GM21786 (cell line): ENCODE measurements around the gene MDFI.

Source experiments
- ATAC-seq: cut with Tn5 transposase; IDR thresholded peaks from one replicate; pipeline ENCODE4 v1.9.1; 2021; ENCODE audit not compliant: unreplicated experiment

The MDFI gene

DNA sequence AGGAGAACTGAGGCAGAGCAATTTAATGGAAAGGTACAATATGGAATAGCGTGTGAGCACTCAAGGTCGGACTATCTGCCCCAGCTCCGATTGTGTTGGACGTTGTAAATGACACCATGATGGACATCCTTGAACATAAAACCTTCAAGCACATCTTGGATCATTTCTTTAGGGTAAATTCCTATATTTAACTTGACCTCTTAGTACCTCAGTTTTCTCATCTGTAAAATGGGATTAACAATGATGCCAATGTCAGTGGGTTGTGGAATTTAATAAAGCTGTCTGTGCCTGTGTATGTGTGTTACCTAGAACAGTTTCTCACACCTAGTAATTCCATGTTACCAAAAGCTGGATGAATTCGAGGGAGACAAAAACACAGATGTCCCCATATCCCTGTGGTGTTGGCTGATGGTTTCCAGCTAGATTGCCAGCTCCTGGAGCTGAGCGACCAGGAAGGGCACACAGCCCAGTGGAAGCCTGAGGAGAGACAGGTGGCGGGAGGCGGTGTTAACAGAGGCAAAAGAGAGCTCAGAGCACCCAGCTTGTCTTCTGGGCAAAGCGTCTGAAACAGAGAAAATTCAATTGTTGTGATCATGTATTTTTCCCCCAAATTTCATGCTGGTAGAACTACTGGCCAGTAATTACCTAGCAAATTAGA is 32.6 kb downstream of the MDFI start:
- ATAC-seq = no peak

DNA sequence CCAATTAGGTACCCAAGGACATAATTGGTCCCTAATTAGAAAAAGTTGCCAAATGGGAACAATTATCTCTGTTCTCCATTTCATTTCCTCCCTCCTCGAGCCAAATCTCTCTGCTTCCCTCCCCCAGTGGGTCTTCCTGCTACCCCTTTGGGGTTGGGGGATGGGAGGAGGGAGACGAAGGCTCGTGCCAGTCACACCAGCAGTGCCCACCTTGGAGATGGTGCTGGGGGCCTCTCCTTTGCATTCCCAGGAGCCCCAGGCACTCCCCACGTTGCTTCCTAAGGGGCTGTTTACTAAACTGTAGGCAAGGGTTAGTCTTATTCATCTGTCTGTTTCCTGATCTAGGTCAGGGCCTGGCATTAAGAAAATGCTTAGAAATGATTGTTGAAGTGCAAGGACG is 33.1 kb downstream of the MDFI start:
- no peak for ATAC-seq

DNA sequence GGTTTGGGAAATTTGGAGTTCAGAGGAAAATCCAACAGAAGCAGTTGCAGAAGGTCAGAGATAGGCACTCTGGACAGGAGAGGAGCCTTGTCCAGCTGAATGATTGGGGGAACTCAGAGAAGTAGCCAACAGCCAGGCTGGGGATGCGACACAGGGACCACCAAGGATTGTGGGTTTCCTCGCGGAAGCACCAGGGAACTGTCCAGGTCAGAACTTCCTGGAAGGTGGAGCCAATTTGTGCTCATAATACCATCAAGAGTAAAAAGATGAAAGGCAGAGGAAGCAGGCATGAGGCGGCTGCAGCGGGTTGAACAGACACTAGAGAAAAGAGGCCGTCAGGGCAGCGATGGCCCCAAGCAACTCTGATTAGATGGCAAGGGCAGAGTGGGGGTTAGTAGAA is 33.7 kb downstream of the MDFI start:
- no peak for ATAC-seq

DNA sequence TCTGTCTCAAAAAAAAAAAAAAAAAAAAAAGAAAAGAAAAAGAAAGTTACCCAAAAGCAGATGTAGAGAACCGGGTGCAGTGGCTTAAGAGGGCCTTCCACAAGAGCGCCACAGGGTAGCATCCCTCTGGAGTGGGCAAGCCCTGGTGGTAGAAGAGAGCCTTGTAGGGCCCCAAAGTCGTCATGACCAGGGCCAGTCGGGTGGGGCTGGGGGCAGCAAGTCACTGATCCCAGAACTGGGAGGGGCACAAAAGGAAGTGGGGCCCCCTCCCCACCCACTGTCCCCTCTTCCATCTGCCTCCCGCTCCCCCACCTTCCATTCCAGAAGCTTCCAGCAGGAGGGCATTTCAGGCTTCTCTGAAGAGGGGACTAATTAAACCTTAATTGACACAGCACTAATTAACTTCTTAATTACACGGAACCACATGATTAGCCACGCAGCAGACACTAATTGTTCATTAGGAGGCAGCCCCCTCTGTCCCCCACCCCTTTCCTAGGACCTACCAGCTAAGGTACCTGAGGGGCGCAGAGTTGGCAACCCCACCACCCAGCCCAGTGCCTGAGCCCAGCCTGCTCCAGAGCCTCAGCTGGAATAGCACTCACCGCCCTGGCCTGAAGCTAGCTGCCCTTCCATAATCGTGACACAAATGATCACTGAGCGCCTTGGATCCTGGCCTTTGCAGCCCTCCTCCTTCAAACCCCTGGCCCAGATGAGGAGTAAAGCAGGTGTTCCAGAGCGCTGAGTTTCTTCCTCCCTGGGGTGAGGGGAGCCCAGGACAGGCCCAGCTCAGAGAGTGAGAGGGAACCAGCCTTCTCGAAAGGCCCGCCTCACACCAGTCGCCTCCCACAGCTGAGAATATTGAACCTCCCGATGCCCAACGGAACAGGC is 34.8 kb downstream of the MDFI start:
- ATAC-seq = no peak

DNA sequence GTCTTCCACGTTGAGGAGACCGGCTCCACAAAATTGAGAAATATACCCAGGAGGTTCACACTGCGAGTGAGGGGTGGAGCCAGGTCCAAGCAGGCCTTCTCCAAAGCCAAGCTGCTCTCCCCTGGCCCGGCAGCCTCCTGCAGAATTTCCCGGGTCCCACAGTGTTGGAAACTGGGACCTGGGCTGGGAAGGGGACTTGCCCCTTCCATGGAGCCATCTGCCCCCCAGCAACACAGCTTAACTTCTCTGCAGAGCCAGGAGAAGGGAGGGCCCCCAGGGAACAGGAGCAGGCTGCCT is 35.4 kb downstream of the MDFI start:
- ATAC-seq = no peak

DNA sequence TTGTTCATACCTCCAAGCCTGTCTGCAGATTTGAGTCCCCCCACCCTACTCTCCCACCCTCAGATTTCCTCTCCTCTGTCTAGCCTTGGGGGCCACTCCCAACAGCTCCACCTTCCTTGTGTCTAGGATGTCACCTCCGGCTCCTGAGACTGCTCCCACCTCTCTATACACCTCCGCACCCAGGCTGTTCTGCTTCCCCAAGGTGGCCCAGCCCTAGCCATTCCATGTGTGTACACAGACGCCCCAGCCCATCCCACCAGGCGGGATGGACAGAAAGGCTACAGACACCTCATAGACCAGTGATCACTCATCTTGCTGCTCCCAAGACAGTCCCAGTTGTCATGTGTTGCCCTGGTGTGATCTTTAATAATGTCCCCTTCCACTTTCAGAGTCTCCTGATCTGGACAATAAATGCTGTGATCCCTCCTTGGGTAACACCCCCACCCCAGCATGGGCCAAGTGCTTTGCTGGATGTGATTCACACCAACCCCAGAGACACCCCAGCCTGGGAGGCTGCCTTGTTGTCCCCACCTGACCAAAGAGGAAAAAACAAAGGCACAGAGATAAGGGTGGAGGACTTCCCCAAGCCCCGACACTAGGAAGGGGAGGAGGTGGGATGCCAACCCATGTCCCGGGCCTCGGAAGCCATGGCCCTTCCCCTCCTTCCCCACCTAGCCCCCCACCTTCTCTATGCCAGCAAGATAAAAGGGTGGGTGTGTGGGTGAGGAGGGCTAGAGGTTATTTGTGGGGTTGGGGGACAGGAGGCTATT is 36.1 kb downstream of the MDFI start:
- no peak for ATAC-seq

DNA sequence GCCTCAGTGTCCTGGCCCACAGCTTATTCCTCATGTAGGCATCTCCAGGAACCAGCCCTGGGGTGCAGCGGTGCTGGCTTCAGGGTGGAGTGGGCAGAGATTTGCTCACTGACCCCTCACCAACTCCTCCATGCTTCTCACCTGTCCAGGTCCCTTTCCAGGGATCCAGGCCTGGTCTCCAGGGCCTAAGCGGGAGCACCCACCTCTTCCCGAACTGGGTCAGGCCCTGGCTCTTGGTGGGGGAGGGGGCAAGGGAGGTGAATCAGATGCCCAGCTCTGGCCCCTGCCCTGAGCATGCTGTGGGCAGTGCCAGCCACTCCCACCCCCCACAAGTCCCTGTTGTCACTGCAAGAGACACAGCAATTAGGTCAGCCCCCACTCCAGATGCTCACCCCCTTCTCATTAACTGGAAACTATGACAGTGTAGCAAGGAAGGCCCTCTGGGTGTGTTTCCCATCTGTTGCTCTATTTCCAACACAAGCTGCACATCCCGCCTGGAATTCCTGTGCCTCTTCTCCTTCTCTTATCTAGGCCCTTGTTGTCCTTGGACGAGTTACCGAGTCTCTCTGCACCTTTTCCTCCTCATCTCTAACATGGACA is 37.0 kb downstream of the MDFI start:
- no peak for ATAC-seq

DNA sequence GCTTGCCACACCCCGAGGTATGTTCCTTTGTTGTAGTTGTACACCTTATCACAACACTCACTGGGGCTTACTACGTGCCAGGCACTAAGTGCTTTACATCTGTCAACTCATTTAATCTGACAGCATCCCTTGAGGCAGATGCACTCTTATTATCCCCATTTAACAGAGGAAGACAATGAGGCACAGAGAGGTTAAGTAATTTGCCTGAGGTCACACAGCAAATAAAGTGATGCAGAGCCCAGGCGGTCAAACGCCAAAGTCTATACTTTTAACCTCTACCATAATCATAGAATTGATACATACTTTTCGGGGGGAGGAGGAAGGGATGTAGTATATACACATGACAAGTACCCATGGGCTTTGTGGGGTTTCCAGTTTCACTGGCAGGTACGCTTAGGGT is 37.7 kb downstream of the MDFI start:
- no peak for ATAC-seq

DNA sequence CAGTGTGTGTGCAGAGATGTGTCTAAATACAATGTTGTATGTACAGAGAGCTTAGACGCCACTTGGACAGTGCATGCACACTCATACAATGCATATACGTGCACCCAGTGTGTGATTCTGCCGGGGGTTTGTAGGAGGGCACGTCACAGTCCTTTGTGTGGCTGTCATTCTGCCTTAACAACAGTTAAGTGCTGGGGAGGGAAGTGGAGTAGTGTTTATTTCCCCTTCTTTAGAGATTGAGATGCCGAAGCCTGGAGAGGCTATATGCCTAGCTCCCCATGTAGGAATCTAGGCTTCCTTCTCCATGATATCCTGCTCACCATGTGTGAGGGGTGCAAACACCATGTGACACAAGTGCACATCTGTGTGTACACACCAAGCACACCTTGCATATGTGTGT is 38.2 kb downstream of the MDFI start:
- no peak for ATAC-seq

DNA sequence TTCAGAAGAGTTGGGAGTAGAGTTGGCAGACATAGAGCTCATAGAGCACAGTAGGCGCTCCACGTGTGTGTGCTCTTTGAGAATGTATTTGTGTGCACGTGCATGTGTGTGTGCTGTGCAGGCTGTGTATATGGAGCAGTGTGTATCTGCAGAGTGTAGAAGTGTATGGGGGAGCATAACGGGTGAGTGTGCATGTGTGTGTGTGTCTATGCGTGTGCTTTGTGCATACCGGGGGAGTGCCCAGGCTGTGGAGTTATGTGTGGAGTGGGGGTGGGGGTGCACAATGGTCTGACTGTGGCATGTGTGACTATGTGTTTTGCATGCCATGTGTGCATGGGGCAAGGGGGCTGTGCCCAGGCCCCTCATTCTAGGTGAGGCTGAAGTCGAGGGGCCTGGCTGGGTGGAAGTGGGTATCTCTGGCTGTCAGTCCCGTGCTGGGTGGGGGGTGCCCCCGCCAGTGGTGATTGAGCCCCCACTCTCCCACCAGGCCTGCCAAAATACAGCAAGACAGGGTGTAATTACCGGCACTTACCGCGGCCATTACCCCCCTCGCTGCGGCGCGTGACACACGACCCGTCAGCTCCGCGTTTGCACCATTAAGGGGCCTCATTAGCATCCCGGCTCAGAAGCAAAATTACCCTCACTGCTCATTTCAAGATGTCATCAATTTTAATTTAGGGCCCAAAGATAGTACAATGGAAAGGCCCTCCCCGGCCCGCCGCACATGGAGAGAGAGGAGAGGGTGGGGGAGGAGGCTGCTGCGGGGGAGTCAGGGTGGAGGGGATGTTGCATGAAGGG is 39.1 kb downstream of the MDFI start:
- no peak for ATAC-seq

DNA sequence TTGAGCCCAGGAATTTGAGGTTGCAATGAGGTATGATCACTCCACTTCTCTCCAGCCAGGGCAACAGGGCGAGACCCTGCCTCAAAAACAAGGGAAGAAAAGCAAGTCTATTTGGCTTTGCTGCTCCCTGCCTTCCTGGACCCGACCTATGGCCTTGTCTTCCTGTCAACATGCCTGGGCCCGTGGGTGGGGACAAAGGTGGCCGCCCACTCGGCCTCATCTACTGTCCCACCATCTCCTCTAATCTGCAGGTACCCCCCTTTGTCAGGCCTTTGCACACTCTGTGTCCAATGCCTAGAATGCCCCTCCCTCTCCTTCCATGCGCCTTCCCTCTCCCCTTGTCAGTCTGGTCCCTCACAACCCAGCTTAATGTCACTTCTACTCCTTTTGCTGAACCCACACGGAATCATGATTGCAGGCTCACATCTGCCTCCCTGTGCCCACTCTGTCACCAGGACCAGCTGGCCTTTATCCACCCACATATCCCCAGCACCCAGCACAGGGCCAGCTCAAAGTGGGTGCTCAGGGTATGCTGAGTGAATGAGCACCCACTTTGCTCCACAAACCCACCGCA is 40.3 kb downstream of the MDFI start:
- ATAC-seq = no peak

DNA sequence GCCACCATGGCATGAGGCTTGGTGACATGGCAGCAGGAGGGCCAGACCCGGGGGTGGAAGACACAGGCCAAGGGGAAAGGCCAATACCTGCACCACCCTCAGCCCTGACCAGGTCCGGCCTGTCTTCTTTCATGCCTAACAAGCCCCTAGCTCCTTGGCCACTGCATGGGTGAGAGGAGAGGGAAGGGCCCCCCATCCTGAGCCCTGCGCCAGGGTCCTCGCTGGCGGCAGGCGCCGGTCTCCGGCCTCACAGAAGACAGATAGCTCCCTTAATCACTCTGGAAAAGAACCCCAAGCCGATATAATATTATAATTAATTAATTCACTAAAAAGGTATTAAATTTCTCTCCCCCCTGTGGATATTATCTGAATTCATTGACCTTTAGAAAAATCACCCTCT is 41.4 kb downstream of the MDFI start:
- ATAC-seq = no peak

DNA sequence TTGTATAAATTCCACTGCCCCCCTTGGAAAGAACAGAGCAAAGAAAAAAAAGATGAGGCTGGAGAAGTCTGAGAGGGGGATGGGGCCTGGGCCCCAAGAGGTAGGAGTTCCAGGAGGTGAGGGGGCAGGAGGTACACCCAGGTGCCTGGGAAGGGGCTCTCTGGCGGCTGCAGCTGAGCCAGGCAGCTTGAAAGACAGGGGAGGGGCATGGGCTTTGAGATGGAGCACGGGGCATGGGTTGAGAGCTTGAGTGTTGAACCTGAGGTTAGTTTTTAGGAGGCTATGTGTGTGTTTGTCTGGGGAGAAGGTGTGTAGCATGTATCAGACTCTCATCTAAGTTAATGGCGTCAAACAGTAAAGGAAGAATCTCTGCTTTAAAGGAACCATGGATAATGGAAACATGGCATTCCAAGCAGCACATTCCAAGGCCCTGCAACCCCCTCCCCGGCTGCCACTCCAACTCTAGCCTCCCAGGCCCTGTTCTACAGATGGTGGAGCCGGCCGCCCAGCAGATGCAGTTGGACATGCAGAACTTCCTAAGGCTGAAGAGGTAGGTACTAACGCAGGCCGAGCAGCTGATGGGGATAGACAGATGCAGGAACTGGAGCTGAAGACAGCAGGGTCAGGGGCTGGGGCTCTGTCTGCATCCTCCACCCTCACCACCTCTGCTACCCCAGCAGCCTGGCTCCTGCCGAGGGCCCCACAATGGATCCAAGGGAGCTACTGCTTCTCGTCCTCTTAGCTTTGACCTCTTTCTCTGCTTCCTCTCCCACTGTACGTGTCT is 42.1 kb downstream of the MDFI start:
- ATAC-seq = no peak

DNA sequence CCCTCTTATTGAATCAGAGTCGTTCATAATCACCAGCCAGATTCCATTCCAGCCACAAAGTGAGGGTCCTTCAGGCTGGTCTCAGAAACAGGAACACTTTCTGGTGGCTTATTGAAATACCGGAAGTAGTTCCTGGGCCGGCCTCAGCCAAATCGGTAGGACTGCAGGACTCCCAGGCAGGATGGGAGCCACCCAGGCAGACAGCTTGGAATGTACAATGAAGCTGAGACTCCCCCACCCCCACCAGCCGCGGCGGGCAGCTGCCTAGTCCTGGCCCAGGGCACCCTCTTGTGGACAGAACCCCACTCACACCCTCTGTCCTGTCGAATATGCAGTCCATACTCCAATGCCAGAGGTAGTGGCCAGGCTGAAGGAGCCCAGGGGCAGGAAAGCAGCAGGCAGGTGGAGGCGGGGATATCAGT is 43.8 kb downstream of the MDFI start:
- ATAC-seq = peak; percentile 56

DNA sequence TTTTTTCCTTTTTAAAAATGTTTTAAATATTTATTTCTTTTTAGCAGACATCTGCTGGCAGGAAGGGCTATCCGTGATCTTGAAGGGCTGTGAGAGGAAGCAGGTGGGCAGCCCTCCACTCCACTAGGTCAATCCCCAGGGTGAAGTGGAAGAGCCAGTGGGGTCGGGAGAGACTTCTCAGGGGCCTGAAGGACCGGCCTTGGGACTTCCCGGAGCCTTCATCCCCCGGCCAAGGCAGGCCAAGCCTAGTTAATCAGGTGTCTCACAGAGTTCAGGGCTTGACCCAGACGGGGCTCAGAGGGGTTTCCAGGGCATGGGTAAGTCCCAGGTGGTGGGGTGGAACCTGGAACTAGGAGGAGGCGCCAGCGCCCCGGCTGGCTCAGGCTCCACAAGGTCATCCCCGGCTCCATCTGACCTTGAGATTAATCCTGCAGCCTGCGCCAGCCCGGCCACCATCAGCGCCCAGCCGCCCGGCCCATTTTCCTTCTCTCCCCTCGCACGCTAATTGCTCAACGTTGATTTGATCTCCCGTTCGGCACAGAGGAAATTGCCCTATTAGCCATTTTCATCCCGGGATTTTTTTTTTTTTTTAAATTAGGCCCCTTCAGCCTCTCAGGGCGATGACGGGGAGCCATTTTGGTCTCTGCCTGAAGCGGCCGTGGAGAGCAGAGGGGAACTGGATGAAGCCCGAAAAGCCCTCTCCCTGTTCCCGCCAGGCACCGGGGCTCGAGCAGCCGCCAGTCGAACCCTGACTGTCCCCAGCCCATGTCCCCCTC is 44.4 kb downstream of the MDFI start:
- peak; percentile 12 for ATAC-seq

DNA sequence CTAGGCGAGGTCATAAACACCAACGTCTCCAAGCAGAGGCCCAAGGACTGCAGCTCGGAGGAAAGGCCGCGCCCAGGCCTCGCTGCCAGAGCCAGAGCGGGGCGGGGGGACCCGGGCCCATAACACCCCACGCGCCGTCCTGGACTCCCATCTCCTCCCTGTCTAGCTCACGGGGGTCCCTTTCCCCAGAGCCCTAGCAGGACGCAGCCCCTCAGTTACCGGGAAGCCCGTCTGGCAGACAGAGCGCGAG is 44.9 kb downstream of the MDFI start:
- ATAC-seq = peak; percentile 7

DNA sequence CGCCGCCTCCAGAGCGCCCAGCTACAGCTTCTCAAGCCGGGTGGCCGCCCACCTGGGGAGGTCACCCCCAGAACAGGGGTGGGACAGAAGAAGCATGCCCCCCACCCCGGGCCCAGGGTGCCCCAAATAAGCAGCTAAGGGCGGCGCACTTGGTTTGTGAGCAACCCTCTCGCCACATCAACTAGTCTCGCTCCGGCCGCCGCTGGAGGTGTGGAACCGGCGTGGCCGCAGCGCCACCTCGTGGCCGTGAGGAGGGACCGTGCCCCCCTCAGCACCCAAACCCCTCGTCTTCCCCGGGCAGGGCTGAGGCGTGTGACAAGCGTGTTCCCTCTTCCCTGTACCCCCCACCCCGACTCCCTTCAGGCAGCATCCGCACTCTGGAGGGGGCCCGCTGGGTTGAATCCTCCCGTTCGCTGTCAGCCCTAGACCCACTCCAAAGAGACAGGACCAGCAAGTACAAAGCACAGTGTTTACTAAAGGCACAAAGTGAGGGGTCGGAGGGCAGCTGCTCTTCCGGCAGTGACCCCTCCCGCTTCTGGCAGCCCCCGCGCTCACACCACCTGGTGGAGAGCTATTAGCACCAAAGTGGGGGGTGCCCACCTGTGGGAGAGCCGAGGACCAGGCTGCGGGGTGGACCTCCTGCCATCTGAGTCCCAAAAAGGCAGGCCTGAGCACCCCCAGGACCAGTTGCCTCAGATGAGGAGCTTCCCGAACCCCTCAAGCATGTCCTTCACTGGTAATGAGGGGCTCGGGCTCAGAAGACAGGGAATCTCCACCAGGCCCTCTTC is 45.4 kb downstream of the MDFI start:
- peak; percentile 53 for ATAC-seq
